H1 (cell line): ENCODE measurements around the gene GGN. TPM values are rescaled to one million over a fixed set of nuclear protein-coding genes. Genes with fewer than 3 reads are reported as not detected.

Experiments
- CTCF ChIA-PET: fragments of 300-600 bp; sonication (Branson Sonifier 250); formaldehyde crosslinking; loops from one replicate; lab custom pipeline; 2021; ENCODE audit not compliant: partially characterized antibody; lab: Charles Lee
- POLR2A ChIA-PET: fragments of 300-600 bp; sonication (Branson Sonifier 250); formaldehyde crosslinking; loops from one replicate; lab custom pipeline; 2021; ENCODE audit warnings: inconsistent platforms; ENCODE audit not compliant: partially characterized antibody; lab: Charles Lee
- DNase-seq, 2 experiments: peaks; one replicate each; pipeline versions ENCODE4 v3.0.0 to v3.0.0-alpha.2; 2010 to 2022; ENCODE audit warnings: low spot score in 2 of 2, low read depth in 1 of 2, mixed read lengths in 1 of 2
- FAIRE-seq: peaks from 2 replicates; lab custom pipeline; 2011; peaks lifted over from hg19 to GRCh38; lab: Jason Lieb, UNC
- H2AFZ ChIP-seq: 2 replicates; pipeline ENCODE4 v1.8.1; 2012; ENCODE audit warnings: low read length, inconsistent platforms
- H2AK5ac ChIP-seq: 2 replicates; pipeline ENCODE4 v1.6.1; 2013; ENCODE audit warnings: low read depth, low read length
- H2BK120ac ChIP-seq: replicated peaks from 2 replicates; pipeline ENCODE3; 2013; ENCODE audit warnings: low read depth, low read length, inconsistent platforms
- H2BK12ac ChIP-seq: 2 replicates; pipeline ENCODE4 v1.6.1; 2013; ENCODE audit warnings: low read depth, low read length
- H2BK15ac ChIP-seq: 2 replicates; pipeline ENCODE4 v1.6.1; 2013; ENCODE audit warnings: low read length
- H2BK20ac ChIP-seq: 2 replicates; pipeline ENCODE4 v1.6.1; 2013; ENCODE audit warnings: low read length
- H2BK5ac ChIP-seq: 2 replicates; pipeline ENCODE4 v1.6.1; 2013; ENCODE audit warnings: low read depth, low read length
- H3K14ac ChIP-seq: 2 replicates; pipeline ENCODE4 v1.6.1; 2013; ENCODE audit warnings: inconsistent platforms; ENCODE audit not compliant: insufficient read length
- H3K18ac ChIP-seq: 2 replicates; pipeline ENCODE4 v1.6.1; 2013; ENCODE audit warnings: low read length; ENCODE audit errors: extremely low read depth
- H3K23ac ChIP-seq: 2 replicates; pipeline ENCODE4 v1.6.1; 2013; ENCODE audit warnings: inconsistent platforms; ENCODE audit not compliant: insufficient read length
- H3K23me2 ChIP-seq: 2 replicates; pipeline ENCODE4 v1.6.1; 2013; ENCODE audit warnings: low read depth, low read length
- H3K27ac ChIP-seq: 2 replicates; pipeline ENCODE4 v1.6.1; 2011; ENCODE audit warnings: low read depth, low read length, inconsistent platforms
- H3K27me3 ChIP-seq, 4 experiments: replicated peaks in 1 of 4; 1 replicate in 1 of 4; 2 replicates in 3 of 4; pipeline versions ENCODE4 v1.6.1 to v1.8.1; 2011 to 2013; ENCODE audit warnings: low read length in 3 of 4, mild to moderate bottlenecking in 3 of 4, inconsistent platforms in 2 of 4, mixed read lengths in 2 of 4, moderate library complexity in 1 of 4; ENCODE audit not compliant: control insufficient read depth in 3 of 4, insufficient read depth in 3 of 4; ENCODE audit errors: extremely low read depth in 1 of 4
- H3K36me3 ChIP-seq, 4 experiments: 2 replicates each; pipeline versions ENCODE4 v1.6.1 to v1.8.1; 2011 to 2013; ENCODE audit warnings: mild to moderate bottlenecking in 4 of 4, low read length in 3 of 4, moderate library complexity in 2 of 4, control low read depth in 1 of 4, inconsistent platforms in 1 of 4; ENCODE audit not compliant: insufficient read depth in 4 of 4, control insufficient read depth in 2 of 4
- H3K4ac ChIP-seq: replicated peaks from 2 replicates; pipeline ENCODE3; 2013; ENCODE audit warnings: low read length, low read depth, mixed read lengths, inconsistent platforms; ENCODE audit not compliant: insufficient read length
- H3K4me1 ChIP-seq, 4 experiments: replicated peaks in 1 of 4; 1 replicate in 1 of 4; 2 replicates in 3 of 4; pipeline versions ENCODE4 v1.6.1 to v1.8.1; 2011 to 2013; ENCODE audit warnings: low read length in 3 of 4, inconsistent platforms in 2 of 4, mixed read lengths in 1 of 4; ENCODE audit not compliant: insufficient read depth in 4 of 4, control insufficient read depth in 3 of 4
- H3K4me2 ChIP-seq, 2 experiments: 2 replicates each; pipeline versions ENCODE4 v1.6.1 to v1.8.1; 2011 to 2013; ENCODE audit warnings: low read depth in 2 of 2, low read length in 2 of 2, control low read depth in 1 of 2, inconsistent platforms in 1 of 2, mild to moderate bottlenecking in 1 of 2; ENCODE audit not compliant: insufficient read depth in 1 of 2
- H3K4me3 ChIP-seq, 4 experiments: fragments of 200-600, 300-600 bp in 1 of 4; sonication (generic), shearing (Covaris generic), sonication (Bioruptor Twin) in 1 of 4; 2 replicates each; pipeline versions ENCODE4 v1.5.1 to v1.8.1; 2011 to 2016; ENCODE audit warnings: low read length in 4 of 4, low read depth in 3 of 4, control low read depth in 2 of 4, inconsistent platforms in 2 of 4, mild to moderate bottlenecking in 2 of 4, mixed read lengths in 1 of 4, moderate library complexity in 1 of 4; ENCODE audit not compliant: insufficient read depth in 2 of 4; ENCODE audit errors: extremely low read depth in 1 of 4
- H3K56ac ChIP-seq: replicated peaks from 2 replicates; pipeline ENCODE3; 2013; ENCODE audit warnings: low read depth, mild to moderate bottlenecking, mixed read lengths, low read length, inconsistent platforms; ENCODE audit not compliant: insufficient read length
- H3K79me1 ChIP-seq: 2 replicates; pipeline ENCODE4 v1.6.1; 2013; ENCODE audit warnings: low read depth, low read length, control low read depth
- H3K79me2 ChIP-seq, 2 experiments: 2 replicates each; pipeline versions ENCODE4 v1.6.1 to v1.8.1; 2012 to 2013; ENCODE audit warnings: low read length in 2 of 2, mild to moderate bottlenecking in 2 of 2, inconsistent platforms in 1 of 2; ENCODE audit not compliant: insufficient read depth in 2 of 2, control insufficient read depth in 1 of 2
- H3K9ac ChIP-seq, 4 experiments: replicated peaks in 1 of 4; 1 replicate in 1 of 4; 2 replicates in 3 of 4; pipeline versions ENCODE4 v1.6.1 to v1.8.1; 2011 to 2013; ENCODE audit warnings: low read depth in 3 of 4, low read length in 3 of 4, control low read depth in 2 of 4, mild to moderate bottlenecking in 2 of 4, moderate library complexity in 2 of 4, inconsistent platforms in 1 of 4; ENCODE audit errors: extremely low read depth in 1 of 4
- H3K9me3 ChIP-seq, 2 experiments: 2 replicates each; pipeline versions ENCODE4 v1.6.1 to v1.8.1; 2012 to 2013; ENCODE audit warnings: mild to moderate bottlenecking in 2 of 2, moderate library complexity in 2 of 2, control low read depth in 1 of 2, inconsistent platforms in 1 of 2, low read depth in 1 of 2, low read length in 1 of 2, mixed read lengths in 1 of 2; ENCODE audit not compliant: insufficient read depth in 2 of 2
- H4K20me1 ChIP-seq, 2 experiments: replicated peaks in 1 of 2; 2 replicates each; pipeline versions ENCODE3 to v1.8.1; 2011 to 2013; ENCODE audit warnings: inconsistent platforms in 2 of 2, low read length in 2 of 2, mild to moderate bottlenecking in 1 of 2; ENCODE audit not compliant: insufficient read depth in 2 of 2, control insufficient read depth in 1 of 2
- H4K5ac ChIP-seq: 2 replicates; pipeline ENCODE4 v1.6.1; 2013; ENCODE audit warnings: low read length, low read depth, mixed read lengths, inconsistent platforms; ENCODE audit not compliant: insufficient read length
- H4K8ac ChIP-seq: 2 replicates; pipeline ENCODE4 v1.8.0; 2013; ENCODE audit warnings: mild to moderate bottlenecking, moderate library complexity, low read length, inconsistent platforms; ENCODE audit not compliant: insufficient read depth; ENCODE audit errors: extremely low read depth
- H4K91ac ChIP-seq: replicated peaks from 2 replicates; pipeline ENCODE3; 2013; ENCODE audit warnings: low read length, mixed read lengths, inconsistent platforms; ENCODE audit not compliant: insufficient read length
- BRCA1 ChIP-seq: IDR thresholded peaks from 2 replicates; pipeline ENCODE4 v1.6.1; 2012; ENCODE audit warnings: low read depth, low read length, improper control_type of control experiment
- CBX8 ChIP-seq: fragments of 300-800, 300-1000 bp; sonication (generic); IDR thresholded peaks from 2 replicates; pipeline ENCODE4 v1.7.1; 2016; ENCODE audit warnings: low read depth, low read length, borderline replicate concordance
- CEBPB ChIP-seq: IDR thresholded peaks from 2 replicates; pipeline ENCODE4 v1.6.1; 2012; ENCODE audit warnings: low read depth, low read length
- CHD2 ChIP-seq: IDR thresholded peaks from 2 replicates; pipeline ENCODE4 v1.6.1; 2012; ENCODE audit warnings: low read length, improper control_type of control experiment
- CREB1 ChIP-seq: IDR thresholded peaks from 2 replicates; pipeline ENCODE4 v1.6.1; 2012; ENCODE audit warnings: inconsistent platforms
- HDAC6 ChIP-seq: IDR thresholded peaks from one replicate; pipeline ENCODE4 v1.7.1; 2012; ENCODE audit warnings: low read depth, mild to moderate bottlenecking, inconsistent platforms, low read length, moderate library complexity
- KDM1A ChIP-seq: fragments of 200-600, 300-600 bp; sonication (generic); IDR thresholded peaks from 2 replicates; pipeline ENCODE4 v1.7.1; 2016; ENCODE audit warnings: mild to moderate bottlenecking, low read length, borderline replicate concordance
- KDM4A ChIP-seq: IDR thresholded peaks from one replicate; pipeline ENCODE4 v1.7.1; 2012; ENCODE audit warnings: low read depth, mild to moderate bottlenecking, moderate library complexity, low read length, inconsistent platforms; ENCODE audit not compliant: severe bottlenecking
- MAFK ChIP-seq: IDR thresholded peaks from 2 replicates; pipeline ENCODE4 v1.6.1; 2012; ENCODE audit warnings: low read depth, mild to moderate bottlenecking, improper control_type of control experiment, low read length
- MAX ChIP-seq: IDR thresholded peaks from 2 replicates; pipeline ENCODE4 v1.6.1; 2012; ENCODE audit warnings: inconsistent platforms
- NRF1 ChIP-seq: IDR thresholded peaks from 2 replicates; pipeline ENCODE4 v1.6.1; 2011; ENCODE audit warnings: mild to moderate bottlenecking, low read depth, low read length, improper control_type of control experiment
- RAD21 ChIP-seq, 2 experiments: IDR thresholded peaks in 1 of 2; conservative IDR thresholded peaks in 1 of 2; 2 replicates each; pipeline ENCODE4 v1.6.1; 2011; ENCODE audit warnings: low read depth in 2 of 2, low read length in 2 of 2, improper control_type of control experiment in 1 of 2, inconsistent platforms in 1 of 2, mild to moderate bottlenecking in 1 of 2, moderate library complexity in 1 of 2
- RXRA ChIP-seq: IDR thresholded peaks from 2 replicates; pipeline ENCODE4 v1.6.1; 2011; ENCODE audit warnings: low read depth, mild to moderate bottlenecking, low read length, moderate library complexity; ENCODE audit not compliant: insufficient read depth
- SRF ChIP-seq: IDR thresholded peaks from 2 replicates; pipeline ENCODE4 v1.6.1; 2011; ENCODE audit warnings: mild to moderate bottlenecking, low read depth, low read length, moderate library complexity
- TAF7 ChIP-seq: optimal IDR thresholded peaks from 2 replicates; pipeline ENCODE3; 2011; ENCODE audit warnings: low read depth, mild to moderate bottlenecking, inconsistent platforms, low read length, moderate library complexity, borderline replicate concordance
- WGBS, 2 experiments: shearing (Covaris generic) in 1 of 2; methylation state at CpG; one replicate each; pipeline versions ENCODE4 v1.1.6 to v1.1.7; 2013 to 2015; ENCODE audit warnings: low lambda C conversion rate in 2 of 2, mixed read lengths in 2 of 2, inconsistent platforms in 1 of 2, low coverage in 1 of 2, missing lambda C conversion rate in 1 of 2; ENCODE audit not compliant: insufficient replicate concordance in 2 of 2, insufficient coverage in 1 of 2, insufficient read length in 1 of 2; ENCODE audit errors: extremely low coverage in 1 of 2, missing lambda C conversion rate in 1 of 2; 5-methylcytosine and 5-hydroxymethylcytosine counted together
- polyA plus RNA-seq, 7 experiments: library from polyadenylated mRNA; depleted of rRNA in 3 of 7; stranded (reverse) in 5 of 7; unstranded in 2 of 7; fragments of >200 nt in 5 of 7; fragments of 200-250 nt in 2 of 7; gene quantifications; 1 replicate in 5 of 7; 2 replicates in 1 of 7; 4 replicates in 1 of 7; pipeline versions ENCODE4 v1.2.1 to v1.2.3, GENCODE V29; 2011 to 2013; ENCODE audit warnings: missing spikeins in 2 of 7, mixed read lengths in 2 of 7
- total RNA-seq: library from RNA; stranded (reverse); fragmentation: NEBNext Ultra II Directional; extraction: Animal tissue kit (Norgen Biotek cat#: 25700); gene quantifications from 2 replicates; pipeline ENCODE4 v1.2.1, GENCODE V29; 2021

GGN gene
- total and polyA plus RNA-seq, 2 of the 8 experiments (the other 6 are each of a cell fraction or from before 2014, with no cell fraction given): 0.47 to 1.2 TPM

GRCh38 chr19:38346837-38347236, 41.0 kb downstream of the GGN start:
- no peak overlapping the region for H3K27ac ChIP-seq
- no peak overlapping the region for H3K14ac ChIP-seq
- H3K79me2 ChIP-seq: no peaks in the 10 kb centered on the region
- H3K9ac ChIP-seq: no peak overlapping the region
- H2BK20ac ChIP-seq: no peak overlapping the region
- no peak overlapping the region for H2BK12ac ChIP-seq
- no peak overlapping the region for H3K4me2 ChIP-seq
- no peaks in the 10 kb centered on the region for H3K36me3 ChIP-seq
- no peak overlapping the region for H3K23ac ChIP-seq
- FAIRE-seq: no peak
- H2BK5ac ChIP-seq: no peak overlapping the region
- no peak overlapping the region for H3K4me3 ChIP-seq
- H3K18ac ChIP-seq: no peak overlapping the region
- H4K8ac ChIP-seq: no peak overlapping the region
- H4K91ac ChIP-seq: no peak overlapping the region
- ChIA-PET CTCF (interaction anchor here (0.6 to 1.8 kb wide), 4 partner anchors 9 to 1380 kb away, joined by 3 to 4 read pairs (median 4); no protein-coding TSS in a partner anchor), POLR2A (interaction anchor here (0.6 to 2.0 kb wide), 2 partner anchors 15 to 32 kb away, joined by 3 to 9 read pairs; no protein-coding TSS in a partner anchor)
- DNase-seq: no peak
- WGBS, 2 experiments: 88% methylated on average over 4 of the region's 4 CpGs; no CpG with 5 or more reads in 1 of the 2 experiments
- no peak overlapping the region for H3K4ac ChIP-seq
- H2AFZ ChIP-seq: no peak overlapping the region
- no peaks in the 10 kb centered on the region for H3K23me2 ChIP-seq
- no peaks in the 10 kb centered on the region for H3K4me1 ChIP-seq
- H3K79me1 ChIP-seq: no peaks in the 10 kb centered on the region
- H2BK120ac ChIP-seq: no peak overlapping the region
- H2AK5ac ChIP-seq: no peak overlapping the region
- no peaks in the 10 kb centered on the region for H3K27me3 ChIP-seq
- H3K9me3 ChIP-seq: no peaks in the 10 kb centered on the region
- H4K5ac ChIP-seq: no peak overlapping the region
- no peak overlapping the region for H3K56ac ChIP-seq
- H2BK15ac ChIP-seq: no peak overlapping the region
- H4K20me1 ChIP-seq: no peaks in the 10 kb centered on the region
- TF ChIP-seq CREB1: no peak
- TF ChIP-seq RAD21 (IDR thresholded peaks at IDR 0.05 in 1 of 2, conservative IDR thresholded peaks at IDR 0.05 in 1 of 2; ENCODE audit: low read depth in 2 of 2, low read length in 2 of 2): no peak
- no peak for TF ChIP-seq HDAC6
- TF ChIP-seq SRF: no peak
- TF ChIP-seq CEBPB: no peak
- no peak for TF ChIP-seq RXRA
- TF ChIP-seq KDM1A: no peak
- TF ChIP-seq TAF7: no peak
- no peak for TF ChIP-seq CBX8
- TF ChIP-seq MAFK: no peak
- TF ChIP-seq BRCA1: no peak
- no peak for TF ChIP-seq NRF1
- no peak for TF ChIP-seq MAX
- TF ChIP-seq KDM4A: no peak
- TF ChIP-seq CHD2: no peak
